HG03457 (cell line): Measurements from ENCODE around the gene NLGN1.
"Not testable (repeated sequence)": the region's sequence is repeated elsewhere in the genome, so short reads cannot be mapped to it uniquely, and the experiment has no call there.

Source experiments
- ATAC-seq: cut with Tn5 transposase; IDR thresholded peaks from one replicate; pipeline ENCODE4 v1.9.1; 2021; ENCODE audit warnings: moderate number of reproducible peaks; ENCODE audit not compliant: unreplicated experiment

NLGN1 gene

DNA sequence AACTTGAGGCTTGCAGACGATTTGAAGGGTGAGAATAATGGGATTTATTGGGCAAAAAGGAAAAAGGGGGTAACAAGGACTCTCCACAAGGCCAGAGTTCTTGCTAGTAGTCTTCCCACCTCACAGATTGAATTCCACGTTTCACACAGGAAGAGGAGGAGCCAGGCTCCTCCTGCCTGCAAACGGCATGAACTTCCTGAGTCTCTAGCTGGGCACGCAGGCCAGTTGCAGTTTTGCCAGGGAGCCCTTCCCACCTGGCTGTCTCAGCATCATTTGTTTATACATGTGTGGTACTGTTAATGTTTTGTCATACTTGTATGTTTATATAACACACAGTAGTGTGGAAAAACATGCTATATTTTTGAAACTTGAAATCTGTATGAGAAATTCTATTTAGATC lies 155.0 kb downstream of the NLGN1 start:
- no peak for ATAC-seq

- no peak for ATAC-seq
These were observed 156.2 kb downstream of the NLGN1 start for GRCh38 chr3:173553635-173554280.

- no peak for ATAC-seq
These were observed 159.0 kb downstream of the NLGN1 start for GRCh38 chr3:173556546-173556945.

DNA sequence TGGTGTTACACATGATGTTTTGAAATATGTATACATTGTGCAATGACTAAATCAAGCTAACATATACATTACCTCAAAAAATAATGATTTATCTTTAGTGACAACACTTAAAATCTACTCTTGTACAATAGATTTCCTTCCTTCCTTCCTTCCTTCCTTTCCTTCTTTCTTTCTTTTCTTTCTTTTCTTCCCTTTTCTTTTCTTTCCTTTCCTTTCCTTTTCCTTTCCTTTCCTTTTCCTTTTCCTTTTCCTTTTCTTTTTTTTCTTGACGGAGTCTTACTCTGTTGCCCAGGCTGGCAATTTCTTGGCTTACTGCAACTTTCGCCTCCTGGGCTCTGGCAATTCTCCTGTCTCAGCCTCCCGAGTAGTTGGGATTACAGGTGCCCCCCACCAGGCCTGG lies 170.5 kb downstream of the NLGN1 start:
- ATAC-seq, result no peak

DNA sequence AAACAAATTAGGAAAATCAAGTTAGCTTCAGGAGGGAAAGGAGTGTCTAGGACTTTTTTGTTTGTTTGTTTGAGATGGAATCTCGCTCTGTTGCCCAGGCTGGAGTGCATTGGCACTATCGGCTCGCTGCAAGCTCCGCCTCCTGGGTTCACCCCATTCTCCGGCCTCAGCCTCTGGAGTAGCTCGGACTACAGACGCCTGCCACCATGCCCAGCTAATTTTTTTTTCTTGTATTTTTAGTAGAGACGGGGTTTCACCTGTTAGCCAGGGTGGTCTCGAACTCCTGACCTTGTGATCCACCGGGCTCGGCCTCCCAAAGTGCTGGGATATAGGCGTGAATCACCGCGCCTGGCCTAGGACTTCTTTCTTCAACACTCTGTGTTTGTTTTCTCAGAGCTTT lies 171.1 kb downstream of the NLGN1 start:
- no peak for ATAC-seq

GRCh38 chr3:173583496-173583895 lies 186.0 kb downstream of the NLGN1 start:
- no peak for ATAC-seq

GRCh38 chr3:173584093-173584837 lies 186.7 kb downstream of the NLGN1 start:
- ATAC-seq, result no peak

- ATAC-seq, result no peak
These were observed 187.6 kb downstream of the NLGN1 start for GRCh38 chr3:173584838-173585831.

DNA sequence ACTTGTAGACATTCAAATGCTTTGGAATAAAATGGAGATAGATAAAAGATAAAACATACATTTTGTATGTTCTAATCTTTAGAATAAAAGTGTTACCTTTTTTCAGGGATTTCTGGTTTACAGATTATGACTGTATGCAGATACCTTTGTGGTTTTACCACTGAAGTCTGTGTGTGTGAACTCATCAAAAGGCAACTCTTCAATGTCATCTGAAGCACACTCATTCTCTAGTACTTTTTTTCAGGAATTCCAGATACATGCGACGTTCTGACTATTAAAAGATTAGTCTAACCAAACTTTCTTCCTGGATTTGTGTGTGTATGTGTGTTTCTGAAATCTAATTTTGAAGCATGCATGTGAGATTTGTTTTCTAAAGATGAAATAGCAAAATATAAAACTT lies 188.6 kb downstream of the NLGN1 start:
- no peak for ATAC-seq

DNA sequence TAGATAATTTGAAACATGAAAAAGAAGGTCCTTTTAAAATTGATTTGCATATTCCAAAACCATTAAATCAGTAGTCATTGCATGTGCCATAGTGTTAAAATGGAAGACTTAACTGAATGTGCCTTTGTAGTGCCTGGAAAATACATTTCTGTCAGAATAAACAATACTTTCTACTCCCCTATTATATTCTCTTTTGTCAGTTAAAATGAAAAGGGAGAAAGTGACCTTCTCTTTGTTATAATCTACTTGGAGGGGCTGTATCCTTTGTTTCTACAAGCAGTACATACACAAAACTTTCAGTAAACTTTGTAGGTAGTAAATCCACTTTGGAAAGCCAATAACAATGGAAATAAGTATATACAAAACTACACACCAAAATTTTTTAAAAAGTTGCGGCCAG lies 189.5 kb downstream of the NLGN1 start:
- ATAC-seq, result no peak

GRCh38 chr3:173588556-173588955 lies 191.0 kb downstream of the NLGN1 start:
- ATAC-seq, result no peak

GRCh38 chr3:173589116-173589515 lies 191.6 kb downstream of the NLGN1 start:
- no peak for ATAC-seq

DNA sequence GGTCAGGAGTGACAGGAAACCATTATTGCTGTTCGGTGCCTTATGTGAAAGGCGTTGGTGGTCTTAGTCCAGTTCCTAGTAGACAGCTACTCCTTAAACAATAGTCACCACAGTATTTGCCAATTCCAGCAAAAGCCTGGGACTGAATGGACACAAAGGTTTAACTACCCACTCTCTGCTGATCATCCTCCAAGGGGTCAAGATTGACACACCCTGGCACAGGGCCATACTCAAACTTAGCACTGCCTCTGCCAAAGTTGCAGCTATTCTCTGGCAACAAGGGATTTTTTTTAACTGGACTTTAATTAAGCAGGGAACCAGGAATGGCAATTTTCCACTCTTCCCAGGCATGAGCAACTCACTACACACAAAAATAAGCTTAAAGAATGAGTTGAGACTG lies 193.9 kb downstream of the NLGN1 start:
- no peak for ATAC-seq

GRCh38 chr3:173594881-173595280 lies 197.3 kb downstream of the NLGN1 start:
- ATAC-seq, result not testable (repeated sequence)

DNA sequence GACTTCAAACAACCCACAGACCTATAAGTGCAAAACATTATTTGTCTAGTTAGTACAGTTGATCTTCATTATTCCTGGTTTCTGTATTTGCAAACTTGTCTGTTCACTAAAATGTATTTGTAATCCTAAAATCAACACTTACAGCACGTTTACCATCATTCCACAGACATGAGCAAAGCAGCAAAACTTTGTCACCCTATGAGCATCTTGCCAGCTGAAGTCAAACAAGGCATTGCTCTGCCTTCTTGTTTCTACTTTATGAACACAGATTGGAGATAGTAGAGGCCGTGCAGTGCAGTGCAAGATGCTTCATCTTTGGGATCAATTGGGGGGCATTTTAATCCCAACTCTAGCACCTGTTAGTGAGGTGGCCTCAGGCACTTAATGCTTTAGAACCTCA lies 202.1 kb downstream of the NLGN1 start:
- ATAC-seq, result no peak

GRCh38 chr3:173614522-173614921 lies 217.0 kb downstream of the NLGN1 start:
- ATAC-seq, result no peak

DNA sequence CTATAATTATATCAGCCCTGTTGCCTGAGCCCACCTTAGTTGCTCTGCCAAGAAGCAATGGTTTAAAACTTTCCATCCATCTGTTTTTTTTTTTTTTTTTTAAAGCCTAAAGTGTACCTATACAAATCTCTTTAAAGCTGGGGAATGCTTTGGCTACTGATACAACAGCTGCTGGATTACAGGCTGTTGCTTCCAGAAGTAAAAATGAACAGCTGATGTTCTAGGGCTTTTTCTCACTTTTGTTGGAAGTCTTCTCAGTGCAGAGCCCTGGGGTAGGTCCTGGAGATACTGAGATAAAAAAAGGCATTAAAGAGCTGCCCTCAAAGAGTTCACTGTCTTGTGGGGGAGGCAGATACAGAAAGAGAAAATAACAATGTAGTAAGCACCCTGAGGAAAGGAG lies 218.1 kb downstream of the NLGN1 start:
- ATAC-seq, result no peak

DNA sequence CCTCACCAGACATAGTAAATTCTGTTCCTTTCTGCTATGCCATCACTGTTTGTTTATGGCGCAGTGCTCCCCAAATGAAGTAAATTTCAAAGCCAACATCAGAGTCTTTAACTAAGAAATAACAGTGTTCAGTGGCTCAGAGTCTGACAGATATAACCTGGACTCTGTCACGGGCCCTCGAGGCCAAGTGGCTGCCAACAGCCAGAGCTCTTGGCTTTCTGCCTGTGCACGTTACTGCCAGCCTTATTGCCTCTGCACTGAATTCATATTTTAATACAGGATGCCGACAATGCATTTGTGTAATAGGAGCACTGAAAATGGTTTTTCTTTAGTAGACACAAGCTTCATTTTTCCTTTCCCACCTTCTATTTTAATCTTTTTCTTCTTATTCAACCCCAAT lies 219.9 kb downstream of the NLGN1 start:
- no peak for ATAC-seq

DNA sequence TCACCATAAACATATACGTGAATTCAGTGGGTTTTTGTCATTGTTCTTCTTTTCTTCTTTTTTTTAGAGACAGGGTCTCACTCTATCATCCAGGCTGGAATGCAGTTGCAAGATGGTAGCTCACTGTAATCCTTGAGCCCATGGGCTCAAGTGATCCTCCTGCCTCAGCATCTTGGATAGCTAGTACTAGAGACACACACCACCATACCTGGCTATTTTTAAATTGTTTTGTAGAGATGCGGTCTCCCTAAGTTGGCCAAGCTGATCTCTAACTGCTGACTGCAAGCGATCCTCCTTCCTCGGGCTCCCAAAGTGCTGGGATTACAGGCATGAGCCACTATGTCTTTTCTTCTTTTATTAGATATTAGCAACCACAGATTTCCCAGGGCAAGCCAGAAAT lies 220.6 kb downstream of the NLGN1 start:
- ATAC-seq, result no peak

DNA sequence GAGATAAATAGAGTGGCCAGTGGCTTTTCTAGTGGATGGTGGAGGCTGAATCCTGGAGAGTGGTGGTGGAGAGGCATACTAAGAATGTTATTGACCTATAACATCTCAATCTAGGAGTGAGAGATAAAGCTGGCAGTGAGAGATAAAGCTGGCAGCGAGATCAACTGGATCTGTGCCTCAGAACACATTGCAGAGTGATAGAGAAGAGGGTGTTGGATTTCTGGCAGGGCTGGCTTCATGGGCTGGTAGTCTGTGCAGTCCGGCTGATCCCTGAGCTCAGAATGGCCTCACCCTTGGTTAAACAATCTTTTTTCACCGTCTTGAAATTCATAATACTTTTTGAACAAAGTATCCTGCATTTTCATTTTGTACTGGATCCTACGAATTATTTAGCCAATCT lies 221.2 kb downstream of the NLGN1 start:
- ATAC-seq, result no peak

DNA sequence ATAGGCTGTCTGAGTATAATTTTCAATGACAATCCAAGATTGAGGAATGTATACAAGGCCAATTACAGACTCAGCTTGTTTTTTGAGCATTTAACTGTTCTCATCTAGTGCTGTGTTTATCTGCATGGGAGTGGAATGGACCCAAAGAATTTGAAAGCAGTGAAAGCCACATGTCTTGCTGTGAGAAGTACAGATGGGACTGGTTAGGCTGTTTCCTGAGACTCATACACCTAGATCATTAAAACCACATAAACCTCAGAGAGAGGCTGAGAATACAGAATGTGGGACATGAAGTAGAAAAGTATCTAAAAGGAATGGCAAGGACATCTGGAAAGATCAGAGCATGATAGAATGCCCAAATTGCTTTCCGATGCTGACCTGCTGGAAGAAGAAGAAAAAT lies 224.6 kb downstream of the NLGN1 start:
- ATAC-seq, result no peak

DNA sequence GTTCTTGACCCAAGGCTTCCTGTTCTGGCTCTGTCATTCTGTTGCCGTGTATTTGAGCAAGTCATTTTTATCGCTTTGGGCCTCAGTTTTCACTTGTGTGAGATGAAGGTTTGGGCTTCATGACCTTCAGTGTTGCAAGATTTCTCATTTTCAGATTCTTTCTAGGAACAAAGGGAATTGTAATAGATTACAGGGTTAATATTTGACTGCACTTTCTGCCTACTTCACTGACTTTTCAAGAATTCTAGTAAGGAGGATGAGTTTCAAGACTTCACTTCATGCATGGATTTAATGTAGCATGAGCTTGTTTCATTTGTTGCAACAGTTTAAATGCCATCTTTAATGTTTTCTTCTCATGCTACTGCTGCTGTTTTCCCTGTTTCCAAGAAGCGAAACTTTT lies 226.5 kb downstream of the NLGN1 start:
- ATAC-seq, result no peak
